Neural progenitor cell (in vitro differentiated cells): ENCODE measurements around the gene RAD51AP2.

Experiments used
- EZH2 ChIP-seq: fragments of 200-600 bp; sonication (generic); IDR thresholded peaks from 2 replicates; pipeline ENCODE4 v1.6.1; 2017; ENCODE audit warnings: antibody characterized with exemption, mild to moderate bottlenecking, moderate library complexity
- EZH2phosphoT487 ChIP-seq: fragments of 200-600 bp; sonication (generic); IDR thresholded peaks from 2 replicates; pipeline ENCODE4 v1.6.1; 2017; ENCODE audit warnings: antibody characterized with exemption
- TF ChIP-seq, protein P1 (sequence below): fragments of 200-600 bp; sonication (generic); IDR thresholded peaks from 2 replicates; pipeline ENCODE4 v1.5.1; 2017; ENCODE audit warnings: antibody characterized with exemption, mild to moderate bottlenecking

DNA sequence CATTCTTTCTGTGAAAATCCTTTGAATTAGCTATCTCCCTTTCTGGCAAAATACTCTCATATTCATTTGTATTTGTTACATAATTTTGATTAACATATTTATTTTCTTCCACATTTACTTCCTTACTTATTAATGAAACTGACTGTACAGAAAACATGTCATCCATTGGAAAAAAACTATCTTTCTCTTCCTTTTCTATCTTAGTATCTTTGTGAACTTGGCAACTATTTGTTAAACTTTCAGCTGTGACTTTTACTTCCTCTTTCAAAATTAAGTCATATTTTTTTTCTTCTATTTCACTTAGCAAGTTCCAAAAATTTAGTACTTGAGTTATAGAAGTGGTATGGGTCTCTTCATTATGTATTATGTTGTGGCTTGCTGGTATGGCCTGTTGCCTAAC is 2.6 kb downstream of the RAD51AP2 start:
- TF ChIP-seq, protein P1, sequence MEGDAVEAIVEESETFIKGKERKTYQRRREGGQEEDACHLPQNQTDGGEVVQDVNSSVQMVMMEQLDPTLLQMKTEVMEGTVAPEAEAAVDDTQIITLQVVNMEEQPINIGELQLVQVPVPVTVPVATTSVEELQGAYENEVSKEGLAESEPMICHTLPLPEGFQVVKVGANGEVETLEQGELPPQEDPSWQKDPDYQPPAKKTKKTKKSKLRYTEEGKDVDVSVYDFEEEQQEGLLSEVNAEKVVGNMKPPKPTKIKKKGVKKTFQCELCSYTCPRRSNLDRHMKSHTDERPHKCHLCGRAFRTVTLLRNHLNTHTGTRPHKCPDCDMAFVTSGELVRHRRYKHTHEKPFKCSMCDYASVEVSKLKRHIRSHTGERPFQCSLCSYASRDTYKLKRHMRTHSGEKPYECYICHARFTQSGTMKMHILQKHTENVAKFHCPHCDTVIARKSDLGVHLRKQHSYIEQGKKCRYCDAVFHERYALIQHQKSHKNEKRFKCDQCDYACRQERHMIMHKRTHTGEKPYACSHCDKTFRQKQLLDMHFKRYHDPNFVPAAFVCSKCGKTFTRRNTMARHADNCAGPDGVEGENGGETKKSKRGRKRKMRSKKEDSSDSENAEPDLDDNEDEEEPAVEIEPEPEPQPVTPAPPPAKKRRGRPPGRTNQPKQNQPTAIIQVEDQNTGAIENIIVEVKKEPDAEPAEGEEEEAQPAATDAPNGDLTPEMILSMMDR: no peak
- TF ChIP-seq EZH2phosphoT487: no peak
- no peak for TF ChIP-seq EZH2
